Activated effector memory CD4-positive, alpha-beta T cell treated with Interleukin-2 at 50 U/mL for 16 hours (primary cell): Measurements from ENCODE around the gene KIF3B.
"Not testable (repeated sequence)": the region's sequence is repeated elsewhere in the genome, so short reads cannot be mapped to it uniquely, and the experiment has no call there.

Experiments used
- DNase-seq: peaks from one replicate; pipeline ENCODE4 v3.0.0-alpha.2; 2020

KIF3B gene

DNA sequence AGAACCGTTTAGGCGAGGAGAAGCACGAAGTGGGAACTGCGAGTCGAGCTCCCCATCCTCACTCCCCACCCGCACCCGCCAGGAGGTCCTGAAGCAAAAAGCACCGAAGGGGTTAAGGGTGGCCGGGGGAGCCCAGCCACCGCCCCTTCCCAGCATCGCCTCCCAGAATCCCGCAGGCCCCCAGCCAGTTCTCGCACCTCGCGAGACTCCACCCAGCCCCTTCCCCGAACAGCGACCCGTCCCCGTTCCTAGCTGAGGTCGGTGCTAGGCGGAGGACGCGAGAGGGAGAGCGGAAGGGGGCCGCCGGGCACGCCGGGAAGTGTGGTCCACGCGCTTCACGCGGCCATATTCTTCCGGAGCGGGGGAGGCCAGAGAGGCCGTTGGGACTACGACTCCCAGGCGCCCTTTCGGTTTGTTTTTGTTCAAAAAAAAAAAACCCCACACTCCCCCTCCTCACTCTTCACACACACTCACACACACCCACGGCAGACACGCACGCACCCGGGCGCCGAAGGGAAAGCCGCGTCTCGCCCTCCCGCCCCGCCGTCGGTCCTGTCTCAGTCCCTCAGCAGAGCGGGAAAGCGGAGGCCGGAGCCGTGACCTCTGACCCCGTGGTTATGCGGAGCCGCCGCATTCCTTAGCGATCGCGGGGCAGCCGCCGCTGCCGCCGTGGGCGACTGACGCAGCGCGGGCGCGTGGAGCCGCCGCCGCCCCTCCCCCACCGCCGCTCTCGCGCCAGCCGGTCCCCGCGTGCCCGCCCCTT is 80.6 kb downstream of the KIF3B start, which contains the start of gene ASXL1:
TSS of gene ASXL1 (plus strand) at position 463 of the 763 bp plus-strand sequence. CDS start 445 bp downstream, outside the sequence.
- DNase-seq = peak; percentile 90

- no peak for DNase-seq
Measured at GRCh38 chr20:32358632-32358882, 81.1 kb downstream of the KIF3B start.

- peak; percentile 59 for DNase-seq
Measured at GRCh38 chr20:32358883-32359632, 81.6 kb downstream of the KIF3B start.

GRCh38 chr20:32359633-32360332 is 82.3 kb downstream of the KIF3B start:
- DNase-seq = no peak

DNA sequence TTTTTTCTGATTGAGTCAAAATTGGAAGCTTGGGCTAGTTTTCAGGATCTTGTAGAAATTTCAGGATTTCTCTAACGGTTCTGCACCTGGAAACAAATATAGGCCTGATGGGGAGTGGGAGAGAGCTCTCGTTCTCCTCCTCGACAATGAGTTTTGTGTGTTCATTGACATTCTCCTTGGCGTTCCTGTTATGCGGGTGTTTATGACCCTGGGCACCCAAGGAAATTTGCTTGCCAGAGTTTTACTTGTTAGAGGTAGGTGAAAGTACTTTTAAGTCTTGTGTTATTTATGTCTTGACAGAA is 82.8 kb downstream of the KIF3B start:
- no peak for DNase-seq

GRCh38 chr20:32362901-32363364 is 85.5 kb downstream of the KIF3B start:
- DNase-seq = no peak

DNA sequence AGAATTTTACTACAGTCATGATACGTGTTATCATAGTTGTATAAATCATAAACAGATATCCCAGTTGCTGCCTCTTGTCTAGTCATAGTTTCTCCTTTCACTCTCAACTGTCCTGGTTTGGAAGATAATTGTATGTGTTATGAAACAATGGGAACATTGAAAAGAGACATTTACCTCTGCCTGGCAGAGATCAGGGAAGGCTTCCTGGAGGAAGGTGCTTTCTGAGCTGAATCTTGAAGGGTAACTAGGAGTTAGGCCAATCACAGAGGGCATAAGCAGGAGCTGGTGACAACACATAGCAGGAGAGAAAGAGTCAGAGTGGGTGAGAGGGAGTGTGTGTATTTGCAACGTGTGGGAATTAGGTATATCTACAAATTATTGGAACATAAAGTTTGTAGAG is 86.0 kb downstream of the KIF3B start:
- no peak for DNase-seq

DNA sequence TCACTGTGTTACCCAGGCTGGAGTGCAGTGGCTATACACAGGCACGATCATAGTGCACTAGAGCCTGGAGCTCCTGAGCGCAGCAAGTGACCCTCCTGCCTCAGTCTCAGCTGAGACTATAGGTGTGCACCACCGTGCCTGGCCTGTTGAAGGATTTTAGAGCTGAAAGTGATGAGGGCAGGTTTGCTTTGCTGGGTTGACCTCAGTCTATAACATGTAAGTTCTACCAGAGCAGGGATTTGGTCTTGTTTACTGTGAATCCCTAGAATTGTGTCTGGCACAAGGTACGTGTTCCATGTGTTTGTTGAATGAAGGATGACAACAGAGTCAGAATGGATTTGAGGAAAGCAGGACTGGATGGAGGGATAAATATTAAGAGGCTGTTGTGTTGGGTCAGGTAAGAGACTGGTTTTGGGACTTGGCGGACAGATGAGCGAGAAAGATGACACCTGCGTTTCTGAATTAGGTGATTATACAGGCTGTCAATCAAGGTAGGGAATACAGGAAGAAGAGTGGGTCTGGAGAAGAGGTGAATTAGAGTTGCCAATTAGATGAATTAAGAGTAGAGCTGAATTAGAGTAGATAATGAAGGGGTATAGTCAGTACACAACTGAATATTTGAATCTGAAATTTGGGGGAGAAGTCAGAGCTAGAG is 87.2 kb downstream of the KIF3B start:
- DNase-seq = no peak

- no peak for DNase-seq
Measured at GRCh38 chr20:32365564-32365963, 88.1 kb downstream of the KIF3B start.

GRCh38 chr20:32366380-32366779 is 88.9 kb downstream of the KIF3B start:
- DNase-seq = no peak

GRCh38 chr20:32368323-32368722 is 90.9 kb downstream of the KIF3B start:
- DNase-seq = no peak

DNA sequence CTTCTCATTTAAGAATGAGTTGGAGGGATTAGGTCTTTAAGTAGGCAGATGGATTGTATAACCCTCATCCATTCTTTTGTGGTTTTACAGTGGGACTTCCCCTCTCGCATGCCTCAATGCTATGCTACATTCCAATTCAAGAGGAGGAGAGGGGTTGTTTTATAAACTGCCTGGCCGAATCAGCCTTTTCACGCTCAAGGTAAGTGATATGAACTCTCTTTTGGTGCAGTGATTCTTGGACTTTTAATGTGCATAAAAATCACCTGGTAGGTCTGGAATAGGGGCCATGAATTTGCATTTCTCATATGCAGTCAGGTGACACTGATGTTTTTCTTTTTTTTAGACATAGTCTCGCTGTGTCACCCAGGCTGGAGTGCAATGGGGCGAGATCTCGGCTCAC is 91.5 kb downstream of the KIF3B start:
- DNase-seq = no peak

DNA sequence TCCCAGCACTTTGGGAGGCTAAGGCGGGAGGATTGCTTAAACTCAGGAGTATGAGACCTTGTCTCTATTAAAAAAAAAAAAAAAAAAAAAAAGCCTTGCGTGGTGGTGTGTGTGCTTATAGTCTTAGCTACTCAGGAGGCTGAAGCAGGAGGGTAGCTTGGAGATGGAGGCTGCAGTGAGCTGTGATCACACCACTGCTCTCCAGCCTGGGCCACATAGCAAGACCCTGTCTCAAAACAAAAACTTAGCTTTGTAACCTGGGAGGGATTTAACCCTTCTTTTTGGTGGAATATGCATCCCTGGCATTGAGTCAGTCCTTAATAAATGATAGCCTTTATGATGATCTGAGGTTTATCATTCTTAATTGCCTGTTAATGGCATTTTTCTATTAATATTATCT is 93.4 kb downstream of the KIF3B start:
- DNase-seq = no peak

GRCh38 chr20:32378461-32378860 is 101.0 kb downstream of the KIF3B start:
- no peak for DNase-seq

DNA sequence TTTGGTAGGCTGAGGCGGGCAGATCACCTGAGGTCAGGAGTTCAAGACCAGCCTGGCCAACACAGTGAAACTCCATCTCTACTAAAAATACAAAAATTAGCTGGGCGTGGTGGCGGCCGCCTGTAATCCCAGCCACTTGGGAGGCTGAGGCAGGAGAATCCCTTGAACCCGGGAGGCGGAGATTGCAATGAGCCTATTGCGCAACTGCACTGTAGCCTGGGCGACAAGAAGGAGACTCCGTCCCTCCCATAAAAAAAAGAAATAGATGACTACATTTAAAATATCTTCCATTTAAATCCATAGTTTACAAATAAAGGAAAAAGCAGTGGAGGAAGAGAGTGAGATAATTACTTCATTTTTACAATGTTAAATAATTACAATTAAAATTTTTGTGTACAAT is 102.6 kb downstream of the KIF3B start:
- not testable (repeated sequence) for DNase-seq

DNA sequence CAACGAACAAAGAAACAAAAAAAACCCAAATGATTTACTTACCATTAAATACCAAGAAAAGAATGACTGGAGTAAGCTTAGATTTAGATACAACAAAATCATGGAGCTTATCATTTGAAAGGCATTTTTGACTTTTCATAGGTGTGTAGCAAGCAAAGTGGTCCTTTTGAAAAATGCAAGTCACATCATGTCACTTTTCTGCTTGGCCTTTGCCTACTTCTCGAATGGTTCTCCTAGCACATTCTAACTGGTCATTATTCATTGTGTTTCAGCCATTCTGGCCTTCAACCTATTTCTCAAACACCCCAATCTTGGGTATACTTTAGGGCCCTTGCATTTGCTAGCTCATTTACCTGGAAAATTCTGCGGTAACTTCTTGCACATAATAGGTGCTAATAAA is 103.3 kb downstream of the KIF3B start:
- no peak for DNase-seq

DNA sequence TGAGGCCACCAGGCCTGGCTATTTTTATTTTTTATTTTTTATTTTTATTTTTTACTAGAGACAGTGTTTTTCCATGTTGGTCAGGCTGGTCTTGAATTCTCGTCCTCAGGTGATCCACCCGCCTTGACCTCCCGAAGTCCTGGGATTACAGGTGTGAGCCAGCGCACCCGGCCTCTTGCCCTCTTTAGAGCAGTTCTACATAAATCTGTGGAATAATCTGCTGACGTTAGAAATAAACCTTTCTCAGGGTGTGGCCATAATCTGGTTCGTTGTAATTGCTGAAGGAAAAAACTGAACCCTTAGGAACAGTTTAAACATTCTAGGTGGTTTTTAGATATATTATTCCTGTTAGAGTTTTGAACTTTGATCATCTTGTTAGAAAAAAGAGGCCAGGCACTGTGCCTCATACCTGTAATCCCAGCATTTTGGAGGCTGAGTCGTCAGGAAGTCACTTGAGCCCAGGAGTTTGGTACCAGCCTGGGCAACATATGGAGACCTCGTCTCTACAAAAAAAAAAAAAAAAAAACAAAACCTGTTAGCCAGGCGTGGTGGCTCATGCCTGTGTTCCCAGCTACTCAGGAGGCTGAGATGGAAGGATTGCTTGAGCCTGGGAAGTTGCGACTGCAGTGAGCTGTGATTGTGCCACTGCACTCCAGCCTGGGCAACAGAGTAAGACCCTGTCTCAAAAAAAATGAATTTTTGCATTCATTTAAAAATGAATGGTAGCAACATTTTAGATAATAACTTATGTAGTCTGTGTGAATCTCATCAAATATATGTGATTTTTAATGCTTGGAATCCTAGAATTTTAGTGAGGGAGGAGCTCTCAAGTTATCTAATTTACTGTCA is 104.9 kb downstream of the KIF3B start:
- no peak for DNase-seq

DNA sequence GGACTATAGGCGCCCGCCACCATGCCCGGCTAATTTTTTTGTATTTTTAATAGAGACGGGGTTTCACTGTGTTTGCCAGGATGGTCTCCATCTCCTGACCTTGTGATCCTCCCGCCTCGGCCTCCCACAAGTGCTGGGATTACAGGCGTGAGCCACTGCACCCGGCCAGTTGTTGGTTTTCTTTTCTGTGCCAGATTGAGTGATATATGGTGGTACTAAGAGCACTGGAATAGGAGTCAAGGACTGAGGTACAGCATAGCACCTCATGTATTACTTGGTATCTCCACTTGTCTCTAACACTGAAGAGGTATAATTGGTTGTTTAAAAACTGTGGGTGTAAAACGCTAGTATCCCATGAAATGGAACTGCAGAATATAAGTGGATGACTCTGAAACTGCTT is 106.0 kb downstream of the KIF3B start:
- DNase-seq = not testable (repeated sequence)
